Stimulated activated CD8-positive, alpha-beta memory T cell treated with anti-CD3 and anti-CD28 coated beads, Interleukin-2, amount 100 ng/mL, for 1 hour (primary cell): ENCODE data around the gene TRIO.
"Not testable (repeated sequence)": the region's sequence is repeated elsewhere in the genome, so short reads cannot be mapped to it uniquely, and the experiment has no call there.

Source experiments
- DNase-seq, 2 donors: peaks; one replicate each; pipeline ENCODE4 v3.0.0-alpha.2; 2020; ENCODE audit warnings: low read depth in 2 of 2

The TRIO gene

GRCh38 chr5:14386884-14387624, 243.9 kb downstream of the TRIO start:
- DNase-seq: no peak

- no peak for DNase-seq
These were observed 245.6 kb downstream of the TRIO start for GRCh38 chr5:14388741-14389140.

GRCh38 chr5:14392552-14392951, 249.4 kb downstream of the TRIO start:
- DNase-seq: not testable (repeated sequence)

- DNase-seq: no peak
These were observed 251.2 kb downstream of the TRIO start for GRCh38 chr5:14394365-14394764.

GRCh38 chr5:14395411-14395810, 252.3 kb downstream of the TRIO start:
- DNase-seq: no peak

- DNase-seq: no peak
These were observed 252.9 kb downstream of the TRIO start for GRCh38 chr5:14396066-14396465.

GRCh38 chr5:14396737-14397136, 253.6 kb downstream of the TRIO start:
- DNase-seq: no peak

GRCh38 chr5:14397717-14398116, 254.6 kb downstream of the TRIO start:
- DNase-seq: no peak

GRCh38 chr5:14399054-14399692, 256.0 kb downstream of the TRIO start:
- DNase-seq: no peak

- no peak for DNase-seq
These were observed 256.9 kb downstream of the TRIO start for GRCh38 chr5:14400085-14400484.

- no peak for DNase-seq
These were observed 257.5 kb downstream of the TRIO start for GRCh38 chr5:14400611-14401010.

- DNase-seq: no peak
These were observed 258.5 kb downstream of the TRIO start for GRCh38 chr5:14401639-14402038.

- DNase-seq: no peak
These were observed 259.3 kb downstream of the TRIO start for GRCh38 chr5:14402424-14402823.

- DNase-seq: no peak
These were observed 261.6 kb downstream of the TRIO start for GRCh38 chr5:14404780-14405179.

- DNase-seq: no peak
These were observed 262.1 kb downstream of the TRIO start for GRCh38 chr5:14405267-14405666.

- DNase-seq: no peak
These were observed 262.8 kb downstream of the TRIO start for GRCh38 chr5:14405706-14406553.

- DNase-seq: no peak
These were observed 263.4 kb downstream of the TRIO start for GRCh38 chr5:14406554-14406849.

- DNase-seq: no peak
These were observed 263.9 kb downstream of the TRIO start for GRCh38 chr5:14407051-14407450.

- DNase-seq: no peak
These were observed 264.6 kb downstream of the TRIO start for GRCh38 chr5:14407746-14408175.

GRCh38 chr5:14408969-14409586, 265.9 kb downstream of the TRIO start:
- no peak for DNase-seq

- DNase-seq: no peak
These were observed 266.9 kb downstream of the TRIO start for GRCh38 chr5:14410068-14410393.

- no peak for DNase-seq
These were observed 267.5 kb downstream of the TRIO start for GRCh38 chr5:14410394-14411201.
